Midbrain (tissue), 1 donor: ENCODE measurements around the gene SLC7A10.
"Not testable (repeated sequence)": the region's sequence is repeated elsewhere in the genome, so short reads cannot be mapped to it uniquely, and the experiment has no call there.

ENCODE experiments used
- DNase-seq: peaks from one replicate; lab custom pipeline; 2025; lab: John Stamatoyannopoulos, UW

SLC7A10 gene

GRCh38 chr19:33175886-33176669 is 49.6 kb downstream of the SLC7A10 start:
- DNase-seq, result no peak

DNA sequence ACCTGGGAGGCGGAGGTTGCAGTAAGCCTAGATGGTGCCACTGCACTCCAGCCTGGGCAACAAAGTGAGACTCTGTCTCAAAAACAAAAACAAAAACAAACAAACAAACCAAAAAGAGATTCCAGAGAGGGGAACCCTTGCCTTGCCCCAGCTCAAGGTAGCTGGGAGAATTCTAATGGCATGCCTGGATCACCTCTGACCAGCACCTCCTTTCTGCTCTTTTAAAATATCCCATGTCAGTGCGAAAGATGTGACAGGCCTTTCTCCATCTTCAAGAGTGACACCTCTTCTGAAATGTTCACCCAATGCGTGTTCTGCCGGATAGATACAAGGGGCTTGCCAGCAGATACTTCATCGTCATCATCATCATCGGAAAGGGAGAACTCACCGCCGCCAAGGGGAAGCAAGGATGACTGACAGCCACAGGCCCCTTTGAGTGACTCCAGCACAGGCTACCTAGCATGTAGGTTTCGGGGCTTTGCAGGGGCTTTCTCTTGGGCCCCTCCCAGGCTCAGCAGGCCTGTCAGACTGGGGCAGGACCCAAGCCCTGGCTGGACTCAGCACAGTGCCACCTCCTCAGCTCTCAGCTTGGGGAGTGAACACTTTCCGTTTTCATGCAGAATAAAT is 50.4 kb downstream of the SLC7A10 start:
- no peak for DNase-seq

GRCh38 chr19:33174186-33174585 is 51.5 kb downstream of the SLC7A10 start:
- DNase-seq, result no peak

DNA sequence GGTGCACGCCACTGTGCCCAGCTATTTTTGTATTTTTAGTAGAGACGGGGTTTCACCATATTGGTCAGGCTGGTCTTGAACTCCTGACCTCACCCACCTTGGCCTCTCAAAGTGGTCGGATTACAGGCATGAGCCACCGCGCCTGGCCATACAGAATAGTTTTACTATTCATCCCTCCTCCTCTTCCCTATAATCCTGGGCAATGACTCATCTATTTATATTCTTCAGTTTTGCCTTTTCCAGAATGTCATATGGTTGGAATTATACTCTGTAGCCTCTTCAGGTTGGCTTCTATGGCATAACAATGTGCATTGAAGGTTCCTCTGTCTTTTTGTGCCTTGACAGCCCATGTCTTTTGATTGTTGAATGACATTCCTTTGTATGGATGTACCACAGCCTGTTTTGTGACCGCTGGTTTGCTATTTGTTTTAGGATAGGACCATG is 53.7 kb downstream of the SLC7A10 start:
- no peak for DNase-seq

- DNase-seq, result no peak
Measured at GRCh38 chr19:33171222-33171795, 54.3 kb downstream of the SLC7A10 start.

GRCh38 chr19:33168528-33168927 is 57.1 kb downstream of the SLC7A10 start:
- no peak for DNase-seq

DNA sequence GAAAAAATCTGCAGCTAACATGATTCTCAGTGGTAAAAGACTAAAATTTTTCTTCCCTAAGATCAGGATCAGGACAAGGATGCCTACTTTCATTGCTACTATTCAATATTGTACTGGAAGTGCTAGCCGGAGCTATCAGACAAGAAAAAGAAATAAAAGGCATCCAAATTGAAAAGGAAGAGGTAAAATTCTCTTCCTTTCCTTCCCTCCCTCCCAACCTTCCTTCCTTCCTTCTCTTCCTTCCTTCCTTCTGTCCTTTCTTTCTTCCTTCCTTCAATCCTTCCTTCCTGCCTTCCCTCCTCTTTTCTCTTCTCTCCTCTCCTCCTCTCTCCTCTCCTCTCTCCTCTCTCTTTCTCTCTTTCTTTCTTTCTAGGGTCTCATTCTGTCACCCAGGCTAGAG is 58.2 kb downstream of the SLC7A10 start:
- DNase-seq, result no peak

DNA sequence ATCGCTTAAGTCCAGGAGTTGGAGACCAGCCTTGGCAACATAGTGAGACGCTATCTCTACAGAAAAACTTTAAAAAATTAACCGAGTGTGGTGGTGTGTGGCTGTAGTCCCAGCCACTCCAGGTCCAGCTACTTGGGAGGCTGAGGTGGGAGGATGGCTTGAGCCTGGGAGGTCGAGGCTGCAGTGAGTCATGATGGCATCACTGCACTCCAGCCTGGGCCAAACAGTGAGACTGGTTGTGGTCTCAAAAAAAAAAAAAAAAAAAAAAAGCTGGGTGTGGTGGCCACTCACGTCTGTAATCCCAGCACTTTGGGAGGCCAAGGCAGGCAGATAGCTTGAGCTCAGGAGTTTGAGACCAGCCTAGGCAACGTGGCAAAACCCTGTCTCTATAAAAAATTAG is 59.6 kb downstream of the SLC7A10 start:
- not testable (repeated sequence) for DNase-seq

DNA sequence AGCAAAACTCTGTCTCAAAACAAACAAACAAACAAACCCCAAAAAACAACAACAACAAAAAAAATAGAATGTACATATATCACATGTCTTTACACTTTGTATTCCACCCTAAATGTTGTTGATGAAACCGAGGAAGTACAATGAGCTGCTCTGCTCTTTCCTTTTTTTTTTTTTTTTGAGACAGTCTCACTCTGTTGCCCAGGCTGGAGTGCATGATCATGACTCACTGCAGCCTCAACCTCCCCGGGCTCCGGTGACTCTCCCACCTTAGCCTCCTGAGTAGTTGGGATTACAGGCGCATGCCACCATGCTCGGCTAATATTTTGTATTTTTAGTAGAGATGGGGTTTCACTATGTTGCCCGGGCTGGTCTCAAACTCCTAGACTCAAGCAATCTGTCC is 62.2 kb downstream of the SLC7A10 start:
- DNase-seq, result no peak

GRCh38 chr19:33161201-33161600 is 64.4 kb downstream of the SLC7A10 start:
- DNase-seq, result no peak

DNA sequence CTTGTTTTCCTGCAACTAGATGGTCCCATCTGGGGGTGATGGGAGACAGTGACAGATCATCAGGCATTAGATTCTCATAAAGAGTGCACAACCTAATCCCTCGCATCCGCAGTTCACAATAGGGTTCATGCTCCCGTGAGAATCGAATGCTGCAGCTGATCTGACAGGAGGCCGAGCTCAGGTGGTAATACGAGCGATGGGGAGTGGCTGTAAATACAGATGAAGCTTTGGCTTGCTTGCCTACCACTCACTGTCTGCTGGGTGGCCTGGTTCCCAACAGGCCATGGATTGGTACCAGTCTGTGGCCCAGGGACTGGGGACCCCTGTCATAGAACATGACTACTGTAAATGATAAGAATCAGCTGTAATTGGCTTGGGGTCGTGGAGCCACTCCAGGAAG is 65.8 kb downstream of the SLC7A10 start:
- DNase-seq, result no peak

DNA sequence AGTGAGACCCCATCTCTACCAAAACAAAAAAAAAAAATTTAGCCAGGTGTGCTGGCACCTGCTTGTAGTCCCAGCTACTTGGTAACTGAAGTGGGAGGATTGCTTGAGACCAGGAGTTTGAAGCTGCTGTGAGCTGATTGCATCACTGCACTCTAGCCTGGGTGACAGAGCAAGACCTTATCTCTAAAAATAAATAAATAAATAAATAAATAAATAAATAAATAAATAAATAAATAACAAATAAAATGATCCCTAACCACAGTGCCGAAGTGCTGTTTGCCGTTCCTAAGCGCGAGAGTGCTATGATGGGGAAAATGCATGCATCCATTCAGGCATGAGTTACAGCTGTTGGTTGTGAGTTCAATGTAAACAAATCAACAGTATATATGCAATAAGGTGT is 66.5 kb downstream of the SLC7A10 start:
- DNase-seq, result no peak
